HepG2 (cell line): Measurements from ENCODE around the gene GPD1. TPM values are rescaled to one million over a fixed set of nuclear protein-coding genes. Genes with fewer than 3 reads are reported as not detected.

Experiments
- ATAC-seq: fragments of 200-7000 bp; cut with Tn5 transposase; 3 replicates; pipeline ENCODE4 v1.9.1; 2020; ENCODE audit warnings: mild to moderate bottlenecking, moderate library complexity
- BruUV-seq: library from RNA; stranded (reverse); fragments of 400-500 nt; replicated peaks from 2 replicates; lab custom pipeline; 2021; lab: Mats Ljungman, UMichigan
- CTCF ChIA-PET: fragments of 300-600 bp; formaldehyde crosslinking; extraction: SDS; loops from one replicate; lab custom pipeline; 2021; ENCODE audit warnings: low total read pairs, inconsistent platforms, low intra/inter-chr PET ratio; lab: Yijun Ruan, JAX
- POLR2A ChIA-PET: fragments of 350-600 bp; sonication (Branson Sonifier 250); formaldehyde crosslinking; loops from one replicate; lab custom pipeline; 2020; ENCODE audit warnings: antibody characterized with exemption, inconsistent platforms; lab: Yijun Ruan, JAX
- DNase-seq: peaks from one replicate; pipeline ENCODE4 v3.0.0-alpha.2; 2015; ENCODE audit warnings: low spot score
- FAIRE-seq: peaks from 3 replicates; lab custom pipeline; 2011; peaks lifted over from hg19 to GRCh38; lab: Jason Lieb, UNC
- H2AFZ ChIP-seq: one replicate; pipeline ENCODE4 v1.6.1; 2011; ENCODE audit warnings: low read length, inconsistent platforms
- H3K27ac ChIP-seq: fragments of 300-600 bp; 3 replicates; pipeline ENCODE4 v1.8.0; 2011; ENCODE audit warnings: mixed run types, mild to moderate bottlenecking, mixed read lengths, low read length, inconsistent platforms; ENCODE audit not compliant: insufficient read depth; ENCODE audit errors: extremely low read length
- H3K27me3 ChIP-seq, 2 experiments: fragments of 200-600 bp in 1 of 2; 2 replicates in 1 of 2; 3 replicates in 1 of 2; pipeline versions ENCODE4 v1.6.0 to v1.8.0; 2011; ENCODE audit warnings: low read length in 2 of 2, mild to moderate bottlenecking in 2 of 2, moderate library complexity in 2 of 2, inconsistent platforms in 1 of 2; ENCODE audit not compliant: insufficient read depth in 2 of 2, control insufficient read depth in 1 of 2
- H3K36me3 ChIP-seq, 2 experiments: fragments of 200-600 bp in 1 of 2; replicated peaks in 1 of 2; 2 replicates in 1 of 2; 3 replicates in 1 of 2; pipeline versions ENCODE4 v1.5.1 to v1.8.0; 2011; ENCODE audit warnings: low read length in 2 of 2, inconsistent platforms in 1 of 2; ENCODE audit not compliant: insufficient read depth in 2 of 2, control insufficient read depth in 1 of 2
- H3K4me1 ChIP-seq: 2 replicates; pipeline ENCODE4 v1.5.1; 2012; ENCODE audit warnings: low read length, inconsistent platforms; ENCODE audit not compliant: insufficient read depth
- H3K4me2 ChIP-seq: 2 replicates; pipeline ENCODE4 v1.6.0; 2011; ENCODE audit warnings: low read depth, low read length, inconsistent platforms
- H3K4me3 ChIP-seq, 3 experiments: fragments of 200-600 bp in 1 of 3; sonication (generic), shearing (Covaris generic) in 1 of 3; replicated peaks in 1 of 3; 2 replicates each; pipeline ENCODE4 v1.5.1; 2011 to 2016; ENCODE audit warnings: low read length in 3 of 3, inconsistent platforms in 2 of 3, low read depth in 2 of 3, mild to moderate bottlenecking in 2 of 3, control low read depth in 1 of 3, mixed read lengths in 1 of 3; ENCODE audit not compliant: insufficient read depth in 1 of 3
- H3K79me2 ChIP-seq: one replicate; pipeline ENCODE4 v1.6.1; 2011; ENCODE audit warnings: low read length, inconsistent platforms; ENCODE audit not compliant: insufficient read depth
- H3K9ac ChIP-seq: 2 replicates; pipeline ENCODE4 v1.6.0; 2011; ENCODE audit warnings: mild to moderate bottlenecking, low read depth, low read length, inconsistent platforms; ENCODE audit not compliant: insufficient read depth
- H3K9me3 ChIP-seq: 2 replicates; pipeline ENCODE4 v1.5.1; 2012; ENCODE audit warnings: mild to moderate bottlenecking, low read length
- H4K20me1 ChIP-seq: 2 replicates; pipeline ENCODE4 v1.6.0; 2011; ENCODE audit warnings: inconsistent platforms, mild to moderate bottlenecking, low read length, moderate library complexity; ENCODE audit not compliant: insufficient read depth
- ELF4 ChIP-seq: sonication (generic); formaldehyde crosslinking; IDR thresholded peaks from 2 replicates; pipeline ENCODE4 v1.5.0; 2020; ENCODE audit warnings: missing genetic modification reagents, mild to moderate bottlenecking, moderate library complexity, borderline replicate concordance
- HOXA9 ChIP-seq: sonication (generic); formaldehyde crosslinking; IDR thresholded peaks from 2 replicates; pipeline ENCODE4 v1.8.1; 2022; ENCODE audit warnings: missing genetic modification reagents, mild to moderate bottlenecking, moderate library complexity, borderline replicate concordance
- MNT ChIP-seq: fragments of 450-650 bp; IDR thresholded peaks from 2 replicates; pipeline ENCODE4 v1.6.1; 2016
- SMC3 ChIP-seq: IDR thresholded peaks from 2 replicates; pipeline ENCODE4 v1.6.1; 2011; ENCODE audit warnings: low read length, improper control_type of control experiment
- ZC3H13 ChIP-seq: sonication (generic); formaldehyde crosslinking; IDR thresholded peaks from 2 replicates; pipeline ENCODE4 v1.8.1; 2023; ENCODE audit warnings: mild to moderate bottlenecking, missing genetic modification reagents, moderate library complexity
- ZNF160 ChIP-seq: sonication (generic); formaldehyde crosslinking; IDR thresholded peaks from 2 replicates; pipeline ENCODE4 v1.8.0; 2022; ENCODE audit warnings: mild to moderate bottlenecking, inconsistent platforms, missing genetic modification reagents
- ZNF484 ChIP-seq: sonication (generic); formaldehyde crosslinking; IDR thresholded peaks from 2 replicates; pipeline ENCODE4 v1.5.1; 2020; ENCODE audit warnings: mild to moderate bottlenecking, low read depth, missing genetic modification reagents, borderline replicate concordance
- ZNF777 ChIP-seq: sonication (generic); formaldehyde crosslinking; IDR thresholded peaks from 2 replicates; pipeline ENCODE4 v1.4.0; 2020; ENCODE audit warnings: missing genetic modification reagents
- ZNF839 ChIP-seq: sonication (generic); formaldehyde crosslinking; IDR thresholded peaks from 2 replicates; pipeline ENCODE4 v1.4.0; 2020; ENCODE audit warnings: missing genetic modification reagents, mild to moderate bottlenecking, borderline replicate concordance
- WGBS: methylation state at CpG from one replicate; pipeline ENCODE4 v1.1.6; 2017; ENCODE audit warnings: low lambda C conversion rate; 5-methylcytosine and 5-hydroxymethylcytosine counted together
- in situ Hi-C: cut with HindIII; loops from 2 replicates; pipeline ENCODE4 v1.10.0; 2017; ENCODE audit warnings: low pct_unique_long_range_greater_than_20kb; ENCODE audit not compliant: extremely low pct_ligation_motif_present
- intact Hi-C: fragments of 100-400 bp; cut with micrococcal nuclease; formaldehyde crosslinking; loops from one replicate; pipeline ENCODE4 v1.10.0; 2022; ENCODE audit not compliant: unreplicated experiment
- polyA plus RNA-seq, 8 experiments: library from polyadenylated mRNA; depleted of rRNA in 3 of 8; stranded (reverse) in 7 of 8; unstranded in 1 of 8; fragments of >200 nt; fragmentation: Illumina TruSeq in 4 of 8; extraction: Trizol in 4 of 8; gene quantifications; 2 replicates each; pipeline versions ENCODE4 v1.2.1 to v1.2.3, GENCODE V29; 2011 to 2016; ENCODE audit warnings: low read depth in 4 of 8, missing spikeins in 1 of 8, mixed read lengths in 1 of 8; ENCODE audit not compliant: insufficient read depth in 1 of 8
- total RNA-seq, 5 experiments: library from RNA; depleted of rRNA; stranded (reverse); fragments of >200 nt; fragmentation: Illumina TruSeq; extraction: Trizol; gene quantifications; 2 replicates each; pipeline ENCODE4 v1.2.3, GENCODE V29; 2016; ENCODE audit warnings: low read depth in 1 of 5
- TF ChIP-seq, protein P1 (sequence below): sonication (generic); formaldehyde crosslinking; IDR thresholded peaks from 2 replicates; pipeline ENCODE4 v1.8.0; 2022; ENCODE audit warnings: missing genetic modification reagents, mild to moderate bottlenecking, borderline replicate concordance

Gene GPD1
- total and polyA plus RNA-seq, 2 of the 13 experiments (the other 11 are each of a cell fraction or from before 2014, with no cell fraction given), result 3.7 to 30.6 TPM

DNA sequence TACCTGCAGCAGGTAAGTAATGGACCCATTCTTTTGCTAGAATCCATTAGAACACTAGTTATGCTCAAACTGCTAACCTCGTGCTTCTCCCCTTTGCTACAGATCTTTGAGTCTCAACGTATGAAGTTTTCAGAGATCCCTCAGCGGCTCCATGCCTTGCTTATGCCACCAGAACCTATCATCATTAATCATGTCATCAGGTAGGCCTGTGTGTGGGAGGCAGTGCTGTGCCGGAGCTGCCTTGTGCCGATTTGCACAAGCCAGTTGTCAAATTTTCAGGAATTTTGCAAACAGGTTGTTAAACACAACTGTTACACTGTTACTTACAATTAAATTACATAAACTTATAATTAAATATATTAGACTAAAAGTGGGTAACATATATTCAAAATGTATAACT lies 13.4 kb upstream of the GPD1 start:
- POLR2A ChIA-PET, result interaction anchor here (1.4 kb wide), 1 partner anchor 13 kb away, joined by 4 read pairs; the partner anchor contains the start of gene GPD1
- TF ChIP-seq HOXA9 (CRISPR knock-in tag), result no peak
- no peak for TF ChIP-seq ZNF777 (CRISPR knock-in tag)
- TF ChIP-seq ZNF484 (CRISPR knock-in tag), result no peak
- TF ChIP-seq, protein P1, sequence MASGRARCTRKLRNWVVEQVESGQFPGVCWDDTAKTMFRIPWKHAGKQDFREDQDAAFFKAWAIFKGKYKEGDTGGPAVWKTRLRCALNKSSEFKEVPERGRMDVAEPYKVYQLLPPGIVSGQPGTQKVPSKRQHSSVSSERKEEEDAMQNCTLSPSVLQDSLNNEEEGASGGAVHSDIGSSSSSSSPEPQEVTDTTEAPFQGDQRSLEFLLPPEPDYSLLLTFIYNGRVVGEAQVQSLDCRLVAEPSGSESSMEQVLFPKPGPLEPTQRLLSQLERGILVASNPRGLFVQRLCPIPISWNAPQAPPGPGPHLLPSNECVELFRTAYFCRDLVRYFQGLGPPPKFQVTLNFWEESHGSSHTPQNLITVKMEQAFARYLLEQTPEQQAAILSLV (CRISPR knock-in tag), result no peak
- no peak for TF ChIP-seq ELF4 (CRISPR knock-in tag)
- TF ChIP-seq SMC3, result no peak
- Histone ChIP-seq H3K4me3 (no peak overlapping the region), H3K27ac (no peak overlapping the region), H3K9me3 (no peaks in the 10 kb centered on the region), H3K36me3 (peaks cover 23 to 61% of the 10 kb centered on the region in 2 experiments), H3K9ac (no peak overlapping the region), H3K27me3 (no peaks in the 10 kb centered on the region), H2AFZ (no peak overlapping the region), H3K79me2 (peaks cover 13% of the 10 kb centered on the region), H4K20me1 (peaks cover 4% of the 10 kb centered on the region; the same call in 1 of the 2 replicates), H3K4me1 (peaks cover 38% of the 10 kb centered on the region), H3K4me2 (no peak overlapping the region)
- BruUV-seq, result no TSS peak
- WGBS, result 98% methylated on average over 5 of the region's 5 CpGs
- ATAC-seq (no peak), DNase-seq (no peak), FAIRE-seq (no peak)
- intact Hi-C loops, result no loop called here
- in situ Hi-C loops, result no loop called here
- CTCF ChIA-PET, result no interaction called here

DNA sequence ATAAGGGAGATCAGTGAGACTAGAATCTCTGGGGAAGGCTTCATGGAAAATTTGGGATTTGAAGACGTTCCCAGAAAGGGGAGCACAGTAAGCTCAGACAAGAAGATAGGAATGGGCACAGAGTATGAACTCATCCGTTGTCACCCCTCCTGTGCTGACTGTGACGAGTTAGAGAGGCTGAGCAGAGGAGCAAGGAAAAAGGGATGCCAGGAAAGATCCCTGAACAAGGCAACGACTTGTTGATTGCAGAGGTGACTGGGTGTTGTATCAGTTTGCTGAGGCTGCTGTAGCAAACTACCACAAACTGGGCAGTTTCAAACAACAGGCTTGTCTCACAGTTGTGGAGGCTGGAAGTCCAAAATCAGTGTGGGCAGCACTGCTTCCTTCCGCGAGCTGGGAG lies 5.9 kb upstream of the GPD1 start:
- intact Hi-C loops, result no loop called here
- no peak for DNase-seq
- WGBS, result 97% methylated on average over 6 of the region's 6 CpGs
- no peak overlapping the region for H3K4me3 ChIP-seq
- peaks cover 17% of the 10 kb centered on the region for H3K4me1 ChIP-seq
- ChIA-PET POLR2A (interaction anchor here (1.1 to 2.1 kb wide), 3 partner anchors 11 to 14 kb away, joined by 3 to 8 read pairs (median 3); partner anchors contain the start of gene SMARCD1), CTCF (no interaction called here)
- BruUV-seq, result no TSS peak
- ATAC-seq, result no peak
- in situ Hi-C loops, result no loop called here
- H3K36me3 ChIP-seq, result peaks cover 29 to 58% of the 10 kb centered on the region in 2 experiments
- H2AFZ ChIP-seq, result no peak overlapping the region
- H3K27me3 ChIP-seq, result no peaks in the 10 kb centered on the region
- no peak overlapping the region for H3K27ac ChIP-seq
- no peaks in the 10 kb centered on the region for H4K20me1 ChIP-seq
- H3K4me2 ChIP-seq, result no peak overlapping the region
- no peaks in the 10 kb centered on the region for H3K79me2 ChIP-seq
- no peaks in the 10 kb centered on the region for H3K9me3 ChIP-seq
- H3K9ac ChIP-seq, result no peak overlapping the region
- no peak for FAIRE-seq
- TF ChIP-seq ZC3H13 (CRISPR knock-in tag), result no peak
- no peak for TF ChIP-seq ZNF160
- no peak for TF ChIP-seq MNT
- no peak for TF ChIP-seq ZNF839 (CRISPR knock-in tag)
